ENCODE measurements around the gene FBXL20.
"Not testable (repeated sequence)": the region's sequence is repeated elsewhere in the genome, so short reads cannot be mapped to it uniquely, and the experiment has no call there.

Gene FBXL20

DNA sequence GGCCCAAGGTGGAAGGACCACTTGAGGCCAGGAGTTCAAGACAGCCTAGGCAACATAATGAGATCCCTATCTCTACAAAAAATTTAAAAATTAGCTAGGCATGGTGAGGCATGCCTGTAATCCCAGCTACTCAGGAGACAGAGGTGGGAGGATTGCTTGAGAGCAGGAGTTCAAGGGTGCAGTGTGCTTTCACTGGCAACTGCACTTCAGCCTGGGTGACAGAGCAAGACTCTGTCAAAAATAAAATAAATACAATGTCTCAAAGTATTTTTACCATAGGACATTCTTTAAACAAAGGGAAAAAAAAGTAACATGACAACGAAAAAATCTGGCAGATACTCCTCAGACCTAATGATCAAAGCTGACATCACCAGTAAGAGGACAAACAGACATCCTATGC lies 72.6 kb downstream of the FBXL20 start:
- DNase-seq (ENCODE audit: low read depth in 2 of 2), result no peak

DNA sequence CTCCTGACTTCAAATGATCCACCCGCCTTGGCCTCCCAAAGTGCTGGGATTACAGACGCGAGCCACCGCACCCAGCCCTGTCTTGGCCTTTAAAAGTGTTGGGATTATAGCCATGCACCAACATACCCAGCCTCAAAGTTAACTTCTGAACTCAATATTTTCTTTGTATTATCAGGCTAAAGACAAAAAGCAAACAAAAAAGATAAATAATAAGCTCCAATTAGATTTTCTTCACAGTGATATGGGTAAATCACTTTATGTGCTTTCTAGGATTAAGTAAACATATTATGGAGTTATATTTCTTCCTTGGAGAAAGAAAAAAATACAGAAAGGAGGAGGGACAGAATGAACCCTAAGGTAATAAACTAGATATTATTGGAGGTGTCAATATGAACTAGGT lies 74.3 kb downstream of the FBXL20 start:
- no peak for DNase-seq (ENCODE audit: low read depth in 2 of 2)

DNA sequence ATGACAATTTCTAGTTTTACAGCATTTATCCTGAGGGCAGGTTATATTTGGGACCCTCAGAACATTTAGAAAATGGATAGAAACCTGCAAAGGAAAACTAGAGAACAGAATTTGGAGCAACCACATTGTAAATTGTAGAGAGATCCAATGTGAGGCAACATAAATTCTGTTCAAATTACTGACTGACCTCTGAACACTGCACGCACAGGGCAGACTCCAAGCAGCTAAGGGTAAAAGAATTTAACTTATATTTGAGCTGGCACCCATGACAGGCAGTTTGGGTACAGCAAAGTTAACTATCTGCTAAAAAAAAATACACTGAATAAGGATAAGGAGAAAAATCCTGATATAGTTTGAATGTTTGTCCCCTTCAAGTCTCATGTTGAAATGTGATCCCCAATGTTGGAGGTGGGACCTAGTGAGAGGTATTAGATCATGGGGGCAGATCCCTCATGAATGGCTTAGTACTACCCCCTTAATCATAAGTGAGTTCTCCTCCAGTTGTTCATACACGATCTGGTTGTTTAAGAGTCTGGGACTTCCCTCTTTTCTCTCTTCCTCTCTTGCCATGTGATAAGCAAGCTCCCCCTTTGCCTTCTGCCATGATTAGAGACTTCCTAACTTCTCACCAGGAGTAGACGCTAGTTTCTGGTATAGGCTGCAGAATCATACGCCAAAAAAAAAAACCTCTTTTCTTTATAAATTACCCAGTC lies 75.7 kb downstream of the FBXL20 start:
- no peak for DNase-seq (ENCODE audit: low read depth in 2 of 2)

DNA sequence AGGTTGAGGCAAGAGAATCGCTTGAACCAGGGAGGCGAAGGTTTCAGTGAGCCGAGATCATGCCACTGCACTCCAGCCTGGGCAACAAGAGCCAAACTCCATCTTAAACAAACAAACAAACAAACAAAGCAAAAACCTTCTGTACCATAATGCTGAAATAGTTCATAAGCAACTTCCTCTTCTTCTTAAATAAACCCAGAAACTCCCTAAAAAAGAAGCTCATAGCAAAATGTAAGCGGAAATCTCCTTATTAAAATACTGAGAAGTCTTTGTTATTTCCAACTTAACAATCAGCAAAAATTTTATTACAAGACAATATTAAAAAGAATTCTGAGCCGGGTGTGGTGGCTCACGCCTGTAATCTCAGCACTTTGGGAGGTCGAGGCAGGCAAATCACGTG lies 82.8 kb downstream of the FBXL20 start:
- no peak for DNase-seq (ENCODE audit: low read depth in 2 of 2)

DNA sequence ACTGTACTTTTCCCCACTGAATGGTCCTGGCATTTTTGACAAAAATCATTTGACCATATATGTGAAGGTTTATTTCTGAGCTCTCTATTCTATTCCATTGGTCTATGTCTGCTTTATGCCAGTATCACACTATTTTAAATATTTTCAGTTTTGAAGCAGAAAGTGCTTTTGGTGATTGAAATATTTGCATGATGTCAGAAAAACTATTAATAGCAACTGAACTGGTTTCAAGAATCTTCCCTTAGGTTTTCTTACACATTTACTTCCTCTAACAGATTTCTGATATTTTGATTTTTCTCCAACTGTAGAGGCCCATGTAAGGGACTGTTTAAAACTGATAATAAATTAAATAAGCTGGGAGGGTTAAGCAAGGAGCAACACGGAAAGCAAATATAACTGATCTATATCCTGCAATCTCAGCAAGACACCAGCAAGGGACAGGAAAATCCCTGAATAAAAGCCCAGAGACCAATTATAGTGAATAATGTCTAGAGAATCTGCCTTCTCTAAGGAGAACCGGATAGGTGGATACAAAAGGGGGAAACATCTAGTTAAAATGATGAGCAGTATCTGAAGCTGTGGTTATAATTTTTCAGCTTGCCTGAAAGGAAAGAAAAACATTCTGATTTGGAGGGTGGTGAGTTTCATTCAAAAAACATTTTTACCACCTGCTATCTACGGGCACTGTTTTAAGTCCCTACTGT lies 94.8 kb downstream of the FBXL20 start:
- no peak for DNase-seq (ENCODE audit: low read depth in 2 of 2)

DNA sequence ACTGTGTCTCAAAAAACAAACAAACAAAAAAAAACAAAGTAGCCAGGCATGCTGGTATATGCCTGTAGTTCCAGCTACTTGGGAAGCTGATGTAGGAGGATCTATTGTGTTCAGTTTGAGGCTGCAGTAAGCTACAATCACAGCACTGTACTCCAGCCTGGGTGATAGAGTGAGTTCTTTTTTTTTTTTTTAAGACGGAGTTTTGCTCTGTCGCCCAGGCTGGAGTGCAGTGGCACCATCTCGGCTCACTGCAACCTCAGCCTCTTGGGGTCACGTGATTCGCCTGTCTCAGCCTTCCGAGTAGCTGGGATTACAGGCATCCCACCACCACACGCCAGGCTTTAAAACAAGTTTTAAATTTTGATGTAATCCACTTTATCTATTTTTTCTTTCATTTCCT lies 95.4 kb downstream of the FBXL20 start:
- DNase-seq (ENCODE audit: low read depth in 2 of 2), result no peak

DNA sequence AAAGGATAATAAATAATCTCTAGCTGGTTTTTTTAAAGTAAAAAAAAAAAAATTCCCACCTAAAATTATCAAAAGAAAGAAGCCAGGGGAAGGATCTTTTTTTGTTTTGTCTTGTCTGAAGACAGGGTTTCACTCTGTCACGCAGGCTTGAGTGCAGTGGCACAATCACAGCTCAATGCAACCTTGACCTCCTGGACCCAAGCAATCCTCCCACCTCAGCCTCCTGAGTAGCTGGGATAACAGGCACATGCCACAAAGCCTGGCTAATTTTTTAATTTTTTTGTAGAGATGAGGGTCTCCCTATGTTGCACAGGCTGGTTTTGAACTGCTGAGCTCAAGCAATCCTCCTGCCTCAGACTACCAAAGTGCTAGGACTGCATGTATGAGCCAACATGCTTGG lies 97.2 kb downstream of the FBXL20 start:
- no peak for DNase-seq (ENCODE audit: low read depth in 2 of 2)

DNA sequence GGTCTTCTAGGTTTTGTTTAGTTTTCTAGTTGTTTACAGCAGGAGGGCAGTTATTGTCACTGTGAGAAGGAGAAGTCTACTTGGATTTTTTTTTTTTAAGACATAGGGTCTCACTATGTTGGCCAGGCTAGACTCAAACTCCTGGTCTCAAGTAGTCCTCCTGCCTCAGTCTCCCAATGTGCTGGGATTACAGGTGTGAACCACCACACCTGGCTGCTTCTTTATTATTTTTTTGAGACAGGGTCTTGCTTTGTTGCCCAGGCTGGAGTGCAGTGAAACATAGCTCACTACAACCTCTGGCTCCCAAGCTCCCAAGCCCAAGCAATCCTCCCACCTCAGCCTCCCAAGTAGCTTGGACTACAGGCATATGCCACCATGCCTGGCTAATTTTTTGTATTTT lies 107.4 kb downstream of the FBXL20 start:
- no peak for DNase-seq (ENCODE audit: low read depth in 2 of 2)

DNA sequence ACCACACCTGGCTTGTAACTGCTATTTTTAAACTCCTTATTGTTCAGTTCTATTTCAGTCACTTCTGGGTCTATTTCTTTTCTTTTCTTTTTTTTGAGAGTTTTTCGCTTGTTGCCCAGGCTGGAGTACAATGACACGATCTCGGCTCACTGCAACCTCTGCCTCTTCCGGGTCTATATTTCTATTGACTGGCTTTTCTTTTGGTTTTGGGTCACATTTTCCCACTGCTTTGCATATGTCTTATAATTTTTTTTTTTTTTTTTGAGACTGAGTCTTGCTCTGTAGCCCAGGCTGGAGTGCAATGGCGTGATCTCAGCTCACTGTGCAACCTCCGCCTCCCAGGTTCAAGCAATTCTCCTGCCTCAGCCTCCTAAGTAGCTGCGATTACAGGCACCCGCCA lies 108.9 kb downstream of the FBXL20 start:
- DNase-seq (ENCODE audit: low read depth in 2 of 2), result not testable (repeated sequence)

DNA sequence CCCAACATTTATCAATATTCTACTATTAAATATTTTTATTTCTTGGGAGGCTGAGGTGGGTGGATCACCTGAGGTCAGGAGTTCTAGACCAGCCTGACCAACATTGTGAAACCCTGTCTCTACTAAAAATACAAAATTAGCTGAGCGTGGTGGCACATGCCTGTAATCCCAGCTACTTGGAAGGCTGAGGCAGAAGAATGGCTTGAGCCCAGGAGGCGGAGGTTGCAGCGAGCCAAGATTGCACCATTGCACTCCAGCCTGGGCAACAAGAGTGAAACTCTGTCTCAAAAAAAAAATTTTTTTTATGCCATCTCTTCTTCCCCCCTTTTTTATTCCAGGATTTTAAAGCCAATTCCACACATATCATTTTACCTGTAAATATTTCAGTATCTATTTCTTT lies 114.9 kb downstream of the FBXL20 start:
- not testable (repeated sequence) for DNase-seq (ENCODE audit: low read depth in 2 of 2)

DNA sequence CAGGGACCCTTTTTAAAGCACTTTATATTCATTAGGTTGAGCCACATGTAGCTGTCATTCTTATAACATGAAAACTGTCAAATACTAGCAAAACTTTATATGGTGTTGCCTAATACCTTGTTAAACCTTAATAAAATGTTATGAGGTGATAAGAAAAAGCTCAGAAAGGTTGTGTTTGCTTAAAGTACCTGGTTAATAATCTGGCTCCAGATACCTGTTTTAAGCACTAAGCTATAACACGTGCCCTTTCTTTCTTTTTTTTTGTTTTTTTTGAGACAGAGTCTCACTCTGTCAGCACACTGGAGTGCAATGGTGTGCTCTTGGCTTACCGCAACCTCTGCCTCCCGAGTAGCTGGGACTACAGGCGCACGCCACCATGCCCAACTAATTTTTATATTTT lies 116.7 kb downstream of the FBXL20 start:
- DNase-seq (ENCODE audit: low read depth in 2 of 2), result no peak

DNA sequence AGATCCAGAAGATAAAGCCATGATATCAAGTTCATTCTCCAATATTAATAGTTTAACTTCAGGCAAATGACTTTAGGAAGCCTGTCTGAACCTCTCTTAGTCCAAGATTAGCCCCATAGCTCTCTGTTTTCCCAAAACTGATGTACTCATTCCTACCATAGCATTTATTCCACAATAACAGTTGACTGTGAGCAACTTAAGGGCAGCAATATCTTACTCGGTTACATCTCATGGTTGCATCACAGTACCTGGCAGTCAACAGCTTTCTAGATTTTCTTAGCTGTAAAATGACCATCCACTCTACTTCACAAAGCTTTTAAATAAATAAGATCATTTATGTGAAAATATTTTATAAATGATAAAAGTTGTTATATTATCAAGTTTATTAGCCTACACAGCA lies 117.5 kb downstream of the FBXL20 start:
- DNase-seq (ENCODE audit: low read depth in 2 of 2), result no peak

DNA sequence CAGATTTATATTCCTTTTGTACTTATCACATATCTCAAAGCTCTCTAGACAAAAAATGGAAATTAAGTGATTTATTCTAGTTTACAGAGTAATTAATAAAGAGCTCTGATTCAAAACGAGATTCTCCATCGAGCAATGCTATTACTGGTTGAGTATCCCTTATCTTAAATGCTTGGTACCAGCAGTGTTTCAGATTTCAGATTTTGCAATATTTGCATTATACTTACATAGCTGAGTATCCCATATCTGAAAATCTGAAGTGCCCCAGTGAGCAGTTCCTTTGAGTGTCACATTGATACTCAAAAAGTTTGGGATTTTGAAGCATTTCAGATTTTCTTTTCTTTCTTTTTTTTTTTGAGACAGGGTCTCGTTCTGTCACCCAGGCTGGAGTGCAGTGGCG lies 118.3 kb downstream of the FBXL20 start:
- DNase-seq (ENCODE audit: low read depth in 2 of 2), result no peak

DNA sequence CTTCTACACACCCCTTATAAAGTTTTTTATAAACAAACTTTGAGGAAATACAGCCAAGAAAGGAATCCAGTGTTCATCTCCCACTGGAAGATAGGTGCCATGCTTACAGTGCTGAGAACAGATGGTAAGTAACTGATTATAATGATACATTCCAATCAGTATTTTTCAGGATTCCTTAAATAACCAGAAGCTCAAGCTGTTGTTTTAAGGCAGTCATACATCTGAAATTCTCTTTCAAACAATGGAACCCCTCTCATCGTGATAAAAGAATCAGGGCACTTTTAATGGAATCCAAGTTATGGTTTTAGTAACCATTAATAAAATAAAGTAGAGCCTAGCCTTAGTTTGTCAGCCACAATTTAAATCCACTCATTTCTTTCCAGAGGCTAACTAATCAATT lies 119.6 kb downstream of the FBXL20 start:
- no peak for DNase-seq (ENCODE audit: low read depth in 2 of 2)

DNA sequence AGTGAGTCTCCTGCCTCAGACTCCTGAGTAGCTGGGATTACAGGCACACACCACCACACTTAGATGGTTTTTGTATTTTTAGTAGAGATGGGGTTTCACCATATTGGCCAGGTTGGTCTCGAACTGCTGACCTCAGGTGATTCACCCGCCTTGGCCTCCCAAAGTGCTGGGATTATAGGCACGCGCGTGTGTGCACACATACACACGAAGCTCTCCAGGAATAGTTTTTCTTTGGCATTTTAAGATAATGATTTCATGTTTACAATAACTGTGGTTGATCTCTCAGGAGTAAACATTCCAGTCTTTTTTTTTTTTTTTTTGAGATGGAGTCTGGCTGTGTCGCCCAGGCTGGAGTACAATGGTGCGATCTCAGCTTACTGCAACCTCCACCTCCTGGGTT lies 123.2 kb downstream of the FBXL20 start:
- DNase-seq (ENCODE audit: low read depth in 2 of 2), result not testable (repeated sequence)

DNA sequence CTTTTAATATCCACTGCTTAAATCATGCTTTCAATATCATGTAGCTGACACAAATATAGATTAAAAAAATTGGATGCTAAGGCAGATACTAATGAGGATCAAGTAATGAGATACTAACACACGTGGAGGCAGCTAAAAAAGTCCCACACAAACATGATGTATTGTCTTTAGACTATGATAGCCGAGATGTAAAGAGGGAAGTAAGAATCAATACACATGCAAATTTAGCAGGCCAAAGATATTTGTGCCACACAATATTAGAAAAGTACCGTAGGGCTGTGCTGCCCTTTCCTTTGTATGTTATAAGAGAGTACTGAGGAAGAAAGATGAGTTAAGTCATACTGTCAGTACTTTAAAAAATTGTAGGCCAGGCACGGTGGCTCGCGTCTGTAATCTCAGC lies 124.3 kb downstream of the FBXL20 start:
- DNase-seq (ENCODE audit: low read depth in 2 of 2), result no peak

DNA sequence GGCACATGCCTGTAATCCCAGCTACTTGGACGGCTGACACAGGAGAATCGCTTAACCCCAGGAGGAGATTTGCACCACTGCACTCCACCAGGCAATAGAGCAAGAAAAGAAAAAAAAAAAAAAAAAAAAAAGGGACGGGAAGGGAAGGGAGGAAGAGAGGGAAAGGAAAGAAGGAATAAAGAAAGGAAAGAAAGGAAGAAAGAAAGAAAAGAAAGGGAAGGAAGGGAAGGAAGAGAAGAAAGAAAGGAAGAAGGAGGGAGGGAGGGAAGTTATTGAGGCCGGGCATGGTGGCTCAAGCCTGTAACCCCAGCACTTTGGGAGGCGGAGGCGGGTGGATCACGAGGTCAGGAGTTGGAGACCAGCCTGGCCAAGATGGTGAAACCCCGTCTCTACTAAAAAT lies 125.3 kb downstream of the FBXL20 start:
- no peak for DNase-seq (ENCODE audit: low read depth in 2 of 2)

DNA sequence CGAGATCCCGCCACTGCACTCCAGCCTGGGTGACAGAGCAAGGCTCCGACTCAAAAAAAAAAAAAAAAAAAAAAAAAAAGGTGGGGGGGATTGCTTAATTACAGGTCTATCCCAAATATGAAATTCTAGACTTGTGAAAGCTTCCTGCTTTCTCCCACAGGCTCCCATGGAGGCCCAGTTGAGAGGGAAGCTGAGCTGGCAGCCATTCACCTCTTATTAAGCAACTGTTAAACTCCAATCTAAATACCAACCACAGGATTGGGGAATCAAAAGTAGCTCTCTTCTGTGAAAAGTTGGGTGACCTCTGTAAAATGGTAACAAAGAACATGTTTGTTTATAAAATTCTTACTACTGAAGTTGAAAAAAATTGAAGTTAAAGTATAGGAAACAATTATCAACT lies 129.9 kb downstream of the FBXL20 start:
- no peak for DNase-seq (ENCODE audit: low read depth in 2 of 2)

DNA sequence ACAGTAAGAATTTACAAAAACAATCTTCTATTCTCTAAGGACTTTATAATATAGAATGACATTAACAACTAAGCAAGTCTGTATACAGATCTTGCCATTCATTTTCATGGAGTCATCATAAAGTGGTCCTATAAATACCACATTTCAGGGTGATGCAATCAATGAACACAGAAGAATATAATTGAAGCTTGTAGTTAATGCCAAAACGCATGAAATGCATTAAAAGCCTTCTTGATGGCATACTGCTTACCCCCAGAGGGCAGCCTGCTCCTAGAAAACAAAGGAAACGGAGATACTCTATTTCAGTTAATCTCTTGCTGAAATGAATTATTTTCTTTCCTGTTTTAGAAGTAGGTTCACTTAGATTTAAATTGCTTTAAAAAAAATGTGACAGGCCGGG lies 130.5 kb downstream of the FBXL20 start:
- no peak for DNase-seq (ENCODE audit: low read depth in 2 of 2)

DNA sequence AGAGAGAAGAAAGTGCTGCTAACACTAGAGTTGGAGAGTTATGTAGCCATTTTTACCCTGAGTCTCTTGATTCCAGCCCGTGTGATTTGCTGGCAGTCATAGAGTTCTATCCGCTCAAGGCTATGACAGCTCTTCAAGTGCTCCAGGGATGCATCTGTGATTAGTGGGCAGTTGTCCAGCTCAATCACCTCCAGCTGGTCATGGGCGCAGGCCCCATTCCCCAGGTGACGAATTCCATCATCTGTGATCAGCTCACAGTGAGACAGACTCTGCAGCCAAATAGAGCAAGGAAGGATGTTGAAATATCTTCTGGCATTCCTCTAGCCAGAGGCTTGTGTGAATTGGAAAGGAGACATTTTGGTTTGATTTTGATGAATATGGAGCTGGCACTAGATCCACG lies 137.3 kb downstream of the FBXL20 start:
- no peak for DNase-seq (ENCODE audit: low read depth in 2 of 2)

DNA sequence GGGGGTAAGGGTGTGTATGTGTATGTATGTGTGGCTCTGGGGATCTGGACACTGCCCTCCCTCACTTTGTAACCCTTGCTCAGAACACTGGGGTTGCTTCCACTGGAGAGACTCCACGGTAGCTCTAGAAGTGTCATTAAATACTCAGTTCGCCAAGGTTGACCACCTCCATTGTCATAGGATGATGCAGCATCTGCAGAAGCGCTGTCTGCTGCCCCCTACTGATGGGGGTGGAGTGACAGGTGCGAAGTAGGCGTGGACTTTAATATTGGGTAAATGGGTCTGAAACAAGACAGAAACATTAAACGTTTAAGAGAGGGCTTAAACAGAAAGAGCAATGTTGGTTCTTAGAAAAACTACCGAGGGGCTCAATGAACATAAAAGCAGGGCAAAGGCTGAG lies 140.1 kb downstream of the FBXL20 start:
- DNase-seq (ENCODE audit: low read depth in 2 of 2), result no peak

DNA sequence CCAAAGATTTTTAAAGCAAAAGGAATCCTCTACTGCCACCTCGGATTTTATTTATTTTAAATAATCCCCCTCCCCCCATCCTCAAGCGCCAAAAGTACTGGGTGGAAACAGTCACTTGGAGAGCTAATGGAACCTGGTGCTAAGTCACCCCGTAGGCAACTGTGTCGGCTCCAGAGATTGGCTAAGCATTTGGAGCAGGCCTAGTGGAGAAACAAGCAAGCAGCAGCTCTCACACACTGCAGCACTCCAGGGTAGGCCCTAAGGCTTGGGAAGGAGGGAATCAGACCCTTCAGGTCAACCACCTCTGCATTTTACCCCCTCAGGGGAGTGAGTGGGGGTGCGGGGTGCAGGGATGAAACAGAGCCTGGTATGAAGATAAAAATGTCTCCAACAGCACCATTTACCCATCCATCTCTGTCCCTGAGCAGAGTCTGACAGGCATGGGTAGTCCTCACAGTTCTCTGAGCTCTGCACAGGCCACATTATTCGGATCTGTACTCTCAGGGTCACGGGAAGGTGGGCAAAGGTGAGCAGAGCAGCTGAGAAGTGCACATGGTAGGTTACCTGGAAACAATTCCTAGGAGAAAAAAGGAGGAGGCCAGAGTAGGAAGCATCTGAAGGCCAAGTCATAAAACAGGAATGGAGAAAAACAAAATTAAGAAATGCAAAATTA lies 148.5 kb downstream of the FBXL20 start:
- DNase-seq (ENCODE audit: low read depth in 2 of 2), result no peak

DNA sequence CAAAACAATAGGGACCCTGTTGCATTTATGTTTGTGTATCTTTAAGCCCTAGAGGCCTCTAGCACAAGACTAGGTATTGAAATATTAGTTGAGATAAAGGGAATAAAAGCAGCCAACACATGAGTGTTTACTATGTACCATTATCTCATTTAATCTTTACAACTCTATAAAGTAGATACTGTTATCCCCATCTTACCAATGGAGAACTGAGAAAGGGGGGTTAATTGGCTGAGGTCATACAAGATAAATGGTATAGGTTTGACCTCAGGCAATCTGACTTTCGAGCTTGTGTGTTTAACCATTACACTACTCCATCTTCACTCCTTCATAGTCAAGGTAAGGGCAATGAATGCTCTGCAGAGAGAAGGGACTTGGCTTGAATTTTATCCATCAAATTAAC lies 149.4 kb downstream of the FBXL20 start:
- no peak for DNase-seq (ENCODE audit: low read depth in 2 of 2)

Data from stimulated activated CD4-positive, alpha-beta T cell treated with anti-CD3 and anti-CD28 coated beads, Interleukin-1b, Interleukin-23, amount 100 ng/mL, for 4 hours (primary cell).